ENCODE measurements around the gene SOS2.
"Not testable (repeated sequence)": the region's sequence is repeated elsewhere in the genome, so short reads cannot be mapped to it uniquely, and the experiment has no call there.

Gene SOS2

GRCh38 chr14:50225974-50226297, 5.4 kb downstream of the SOS2 start:
- DNase-seq (ENCODE audit: low spot score) = peak; percentile 32

GRCh38 chr14:50225067-50225973, 6.1 kb downstream of the SOS2 start:
- DNase-seq (ENCODE audit: low spot score) = no peak

GRCh38 chr14:50222055-50222613, 9.2 kb downstream of the SOS2 start:
- DNase-seq (ENCODE audit: low spot score) = no peak

- DNase-seq (ENCODE audit: low spot score) = no peak
Observed at GRCh38 chr14:50218501-50218900, 12.9 kb downstream of the SOS2 start.

GRCh38 chr14:50215416-50215815, 16.0 kb downstream of the SOS2 start:
- DNase-seq (ENCODE audit: low spot score) = no peak

GRCh38 chr14:50213795-50214194, 17.6 kb downstream of the SOS2 start:
- DNase-seq (ENCODE audit: low spot score) = no peak

- DNase-seq (ENCODE audit: low spot score) = no peak
Observed at GRCh38 chr14:50212726-50213125, 18.7 kb downstream of the SOS2 start.

- DNase-seq (ENCODE audit: low spot score) = no peak
Observed at GRCh38 chr14:50210074-50210473, 21.3 kb downstream of the SOS2 start.

- no peak for DNase-seq (ENCODE audit: low spot score)
Observed at GRCh38 chr14:50198499-50198898, 32.9 kb downstream of the SOS2 start.

GRCh38 chr14:50191499-50191898, 39.9 kb downstream of the SOS2 start:
- no peak for DNase-seq (ENCODE audit: low spot score)

- no peak for DNase-seq (ENCODE audit: low spot score)
Observed at GRCh38 chr14:50186107-50186506, 45.3 kb downstream of the SOS2 start.

- no peak for DNase-seq (ENCODE audit: low spot score)
Observed at GRCh38 chr14:50173891-50174290, 57.5 kb downstream of the SOS2 start.

GRCh38 chr14:50171895-50172294, 59.5 kb downstream of the SOS2 start:
- DNase-seq (ENCODE audit: low spot score) = no peak

- not testable (repeated sequence) for DNase-seq (ENCODE audit: low spot score)
Observed at GRCh38 chr14:50167381-50167780, 64.0 kb downstream of the SOS2 start.

GRCh38 chr14:50156111-50156510, 75.3 kb downstream of the SOS2 start:
- DNase-seq (ENCODE audit: low spot score) = no peak

GRCh38 chr14:50148799-50149198, 82.6 kb downstream of the SOS2 start:
- no peak for DNase-seq (ENCODE audit: low spot score)

GRCh38 chr14:50139192-50139591, 92.2 kb downstream of the SOS2 start:
- no peak for DNase-seq (ENCODE audit: low spot score)

GRCh38 chr14:50127802-50128201, 103.6 kb downstream of the SOS2 start:
- no peak for DNase-seq (ENCODE audit: low spot score)

- no peak for DNase-seq (ENCODE audit: low spot score)
Observed at GRCh38 chr14:50123062-50123461, 108.3 kb downstream of the SOS2 start.

GRCh38 chr14:50122291-50122690, 109.1 kb downstream of the SOS2 start:
- no peak for DNase-seq (ENCODE audit: low spot score)

GRCh38 chr14:50121486-50121885, 109.9 kb downstream of the SOS2 start:
- no peak for DNase-seq (ENCODE audit: low spot score)

- DNase-seq (ENCODE audit: low spot score) = no peak
Observed at GRCh38 chr14:50117456-50117855, 113.9 kb downstream of the SOS2 start.

GRCh38 chr14:50116966-50117365, 114.4 kb downstream of the SOS2 start:
- no peak for DNase-seq (ENCODE audit: low spot score)

Data from D341Med (cell line).